ENCODE measurements around the gene KCNQ1.

The KCNQ1 gene

DNA sequence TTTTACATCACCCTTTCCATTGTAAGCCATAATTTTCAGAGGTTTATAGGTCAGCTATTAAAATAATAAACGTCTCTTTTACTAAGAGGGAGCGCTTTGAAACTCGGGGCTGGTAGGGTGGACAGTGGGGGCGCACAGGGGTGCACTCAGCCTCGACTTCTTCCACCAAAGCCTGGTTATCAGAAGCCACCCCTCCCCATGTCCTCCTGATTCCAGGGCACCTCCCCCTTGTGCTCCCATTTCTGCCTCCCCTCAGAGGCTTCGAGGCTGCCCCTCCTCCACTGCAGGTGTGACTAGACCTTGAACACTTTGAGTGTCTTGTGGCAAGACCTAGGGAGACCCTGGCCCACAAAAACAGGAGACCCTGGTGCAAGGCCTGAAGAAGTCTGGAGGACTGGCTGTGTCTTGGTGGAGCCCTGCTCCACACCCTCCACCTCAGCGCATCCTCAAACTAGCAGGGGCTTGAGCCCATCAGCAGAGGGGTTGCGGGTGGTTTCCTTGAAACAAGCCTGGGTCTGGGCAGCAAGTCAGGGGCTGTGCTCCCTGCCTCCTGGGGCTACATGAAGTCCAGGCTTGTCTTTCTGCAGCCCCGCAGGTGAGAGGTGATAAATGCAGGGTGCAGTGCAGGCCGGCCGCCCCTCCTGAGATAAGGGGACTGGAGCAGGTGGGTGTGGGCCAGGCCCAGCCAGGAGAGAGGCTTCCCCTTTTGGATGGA lies 437.7 kb downstream of the KCNQ1 start:
- no peak for ATAC-seq

DNA sequence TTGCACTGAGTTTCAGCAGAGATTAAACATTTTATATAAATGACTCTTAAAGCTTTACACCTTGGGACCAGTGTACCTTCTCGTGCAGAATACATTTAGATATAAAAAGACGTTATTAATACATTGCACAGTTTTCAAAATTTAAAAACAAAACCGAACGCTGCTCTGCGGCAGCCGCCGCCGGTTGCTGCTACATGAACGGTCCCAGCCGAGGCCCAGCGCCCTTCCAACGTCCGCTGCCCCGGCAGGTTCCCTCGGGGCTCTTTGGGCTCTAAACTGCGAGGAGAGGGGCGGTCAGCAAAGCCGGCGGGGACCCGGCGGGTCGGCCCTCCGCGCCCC lies 438.8 kb downstream of the KCNQ1 start:
- no peak for ATAC-seq

DNA sequence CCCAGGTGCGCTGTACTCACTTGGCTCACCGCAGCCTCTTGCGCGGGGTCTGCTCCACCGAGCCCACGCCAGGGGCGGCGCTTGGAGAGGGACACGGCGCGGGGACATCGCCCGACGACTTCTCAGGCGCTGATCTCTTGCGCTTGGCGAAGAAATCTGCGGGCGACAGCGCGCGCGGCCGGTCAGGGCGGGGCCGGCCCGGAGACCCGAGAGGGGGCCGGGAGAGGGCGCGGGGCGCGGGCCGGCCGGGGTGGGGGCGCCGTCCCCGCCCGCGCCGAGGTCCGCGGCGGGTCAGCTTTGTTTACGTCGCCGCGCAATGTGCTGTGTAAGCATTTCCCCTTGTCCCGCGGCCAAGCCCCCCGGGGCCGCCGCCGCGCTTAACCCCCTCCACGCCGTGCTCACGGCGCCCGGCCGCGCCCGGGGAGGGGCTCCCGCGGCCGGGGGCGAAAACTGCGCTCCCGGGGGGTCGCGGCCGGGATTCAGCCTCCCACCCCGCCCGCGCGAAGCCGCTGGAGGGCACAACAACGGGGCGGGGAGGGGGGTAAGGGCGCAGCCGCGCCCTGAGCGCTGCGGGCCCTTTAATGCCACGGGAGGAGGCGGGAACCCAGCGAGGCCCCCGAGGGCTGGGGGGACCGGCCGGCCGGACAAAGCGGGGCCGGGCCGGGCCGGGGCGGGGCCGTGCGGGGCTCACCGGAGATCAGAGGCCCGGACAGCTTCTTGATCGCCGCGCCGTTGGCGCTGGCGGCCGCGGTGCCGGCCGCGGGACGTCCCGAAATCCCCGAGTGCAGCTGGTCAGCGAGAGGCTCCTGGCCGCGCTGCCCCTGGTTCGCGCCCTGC lies 439.4 kb downstream of the KCNQ1 start:
- ATAC-seq, result no peak

DNA sequence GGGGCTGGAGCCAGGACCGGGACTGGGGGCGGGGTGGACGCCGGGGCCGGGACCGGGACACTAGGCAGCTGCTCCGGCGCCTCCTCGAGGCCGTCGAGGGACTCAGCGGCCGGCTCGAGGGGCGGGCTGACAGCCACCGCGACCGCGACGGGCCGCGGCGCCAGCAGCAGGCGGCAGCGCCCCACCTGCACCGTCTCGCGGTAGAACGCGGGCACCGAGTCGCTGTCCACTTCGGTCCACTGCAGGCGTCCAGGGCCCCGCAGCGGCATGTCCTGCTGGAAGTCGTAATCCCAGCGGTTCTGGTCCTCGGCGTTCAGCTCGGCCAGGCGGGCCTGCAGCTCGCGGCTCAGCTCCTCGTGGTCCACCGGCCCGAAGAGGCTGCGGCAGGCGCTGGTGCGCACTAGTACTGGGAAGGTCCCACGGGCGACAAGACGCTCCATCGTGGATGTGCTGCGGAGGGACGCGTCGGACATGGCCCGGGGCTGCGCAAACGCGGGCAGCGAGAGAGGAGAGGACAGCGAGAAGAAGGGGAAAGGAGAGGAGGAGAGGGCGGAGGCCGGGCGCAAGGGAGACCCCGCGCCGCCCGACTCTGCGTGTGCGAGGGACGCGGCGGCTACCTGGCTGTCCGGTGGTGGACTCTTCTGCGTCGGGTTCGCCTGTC lies 440.3 kb downstream of the KCNQ1 start:
- peak in 1 of 2 donors; percentile 1 for ATAC-seq

DNA sequence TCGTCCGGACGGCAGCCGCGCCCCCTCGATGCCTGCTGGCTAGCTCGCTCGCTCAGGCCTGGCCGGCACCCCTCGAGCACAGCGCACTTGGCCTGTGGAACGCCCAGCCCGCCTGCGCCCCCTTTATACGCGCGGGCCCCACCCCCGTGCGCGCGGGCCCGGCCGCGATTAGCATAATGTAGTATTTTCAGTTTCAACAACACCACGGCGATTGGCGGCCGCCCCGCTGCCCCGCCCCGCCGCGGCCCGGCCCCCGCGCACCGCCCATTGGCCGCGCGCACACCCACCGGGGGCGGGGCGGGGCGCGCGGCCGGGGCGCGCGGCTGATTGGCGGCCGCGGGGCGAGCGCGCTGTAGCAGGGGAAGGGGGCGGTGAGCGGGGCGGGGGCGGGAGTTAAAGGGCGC lies 440.9 kb downstream of the KCNQ1 start, which contains the start of gene CDKN1C:
CDKN1C (minus strand) TSS at position 98 of the 404 bp plus-strand sequence. CDS start 319 bp downstream, outside the sequence.
- ATAC-seq, result peak; percentile 88

DNA sequence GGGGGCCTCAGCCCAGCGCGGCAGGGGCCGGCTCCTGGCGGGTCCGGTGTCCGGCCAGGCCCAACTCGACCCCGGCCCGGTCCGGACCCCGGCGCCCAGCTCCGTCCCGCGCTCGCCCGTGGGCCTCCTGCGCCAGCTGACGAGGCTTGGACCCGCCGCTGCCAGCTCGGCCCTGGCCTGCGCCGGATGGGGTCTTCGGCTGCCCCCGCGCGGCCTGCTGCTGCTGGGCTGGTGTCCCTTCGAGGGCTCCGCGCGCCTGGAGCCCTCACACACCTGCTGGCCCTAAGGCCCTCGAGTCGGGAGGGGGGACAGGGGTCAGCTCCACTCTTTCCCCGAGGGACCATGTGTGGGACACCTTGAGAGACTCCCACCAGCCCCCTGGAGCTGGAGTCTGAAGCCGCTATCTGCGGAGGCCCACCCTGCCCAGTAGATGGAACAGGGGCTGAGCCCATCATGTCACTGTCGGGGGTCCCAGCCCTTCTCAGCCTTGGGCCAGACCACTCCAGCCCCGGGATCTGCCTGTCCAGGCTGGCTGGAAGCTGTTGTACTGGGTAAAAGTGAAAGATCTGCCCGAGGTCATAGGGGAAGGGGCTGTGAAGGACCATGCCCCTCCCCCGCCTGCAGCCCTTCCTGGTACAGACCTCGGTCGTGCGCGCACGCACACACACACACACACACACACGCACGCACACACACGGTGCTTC lies 441.5 kb downstream of the KCNQ1 start:
- ATAC-seq, result no peak

DNA sequence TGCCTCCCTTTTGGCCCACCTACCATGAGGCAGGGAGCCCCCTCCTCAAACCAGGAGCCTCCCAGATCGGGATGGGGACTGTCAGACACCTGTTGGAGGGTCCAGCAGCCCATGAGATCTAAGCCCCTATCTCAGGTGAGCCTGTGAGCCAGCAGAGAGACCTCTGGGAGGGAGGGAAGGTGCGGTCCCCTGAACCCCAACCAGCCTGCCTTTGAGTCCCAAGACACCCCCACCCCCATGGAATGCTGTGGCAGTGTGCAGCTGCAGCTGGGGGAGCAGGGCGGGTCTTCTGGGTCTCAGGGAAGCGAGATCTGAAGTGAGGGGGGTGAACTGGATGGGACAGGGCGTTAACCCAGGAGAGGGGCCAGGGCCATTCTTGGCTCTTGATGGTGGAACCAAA lies 442.1 kb downstream of the KCNQ1 start:
- ATAC-seq, result no peak

DNA sequence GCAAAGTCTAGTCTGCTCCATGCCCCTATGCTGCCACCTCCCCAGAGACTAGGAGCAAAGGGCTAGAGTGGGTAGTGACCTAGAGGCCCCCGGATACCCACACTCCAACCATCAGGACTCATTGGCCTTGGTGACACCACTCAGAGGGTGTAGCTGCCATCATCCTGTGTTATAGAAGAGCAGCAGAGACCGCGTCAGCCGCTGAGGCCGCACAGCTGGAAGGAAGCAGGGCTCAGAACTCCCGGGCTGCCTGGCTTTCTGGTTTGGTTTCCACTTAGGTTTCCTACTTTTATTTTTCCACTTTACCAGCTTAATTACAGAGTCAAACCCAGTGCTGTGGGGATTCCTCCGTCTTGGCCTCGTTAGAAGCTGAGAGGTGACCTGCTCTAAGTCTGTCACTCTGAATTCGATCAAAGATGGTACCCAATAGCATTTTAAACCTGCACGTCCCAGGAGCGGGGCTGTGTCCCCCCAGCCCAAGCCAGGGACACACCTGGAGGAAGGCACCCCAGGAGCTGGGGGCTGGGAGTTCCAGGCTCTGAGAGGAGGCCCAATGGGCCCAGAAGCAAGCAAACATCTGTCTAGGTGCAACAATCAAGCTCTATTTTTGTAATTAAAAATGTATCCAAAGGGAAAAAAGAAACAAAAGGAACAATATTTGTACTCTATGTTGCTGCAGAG lies 442.8 kb downstream of the KCNQ1 start:
- ATAC-seq, result no peak

DNA sequence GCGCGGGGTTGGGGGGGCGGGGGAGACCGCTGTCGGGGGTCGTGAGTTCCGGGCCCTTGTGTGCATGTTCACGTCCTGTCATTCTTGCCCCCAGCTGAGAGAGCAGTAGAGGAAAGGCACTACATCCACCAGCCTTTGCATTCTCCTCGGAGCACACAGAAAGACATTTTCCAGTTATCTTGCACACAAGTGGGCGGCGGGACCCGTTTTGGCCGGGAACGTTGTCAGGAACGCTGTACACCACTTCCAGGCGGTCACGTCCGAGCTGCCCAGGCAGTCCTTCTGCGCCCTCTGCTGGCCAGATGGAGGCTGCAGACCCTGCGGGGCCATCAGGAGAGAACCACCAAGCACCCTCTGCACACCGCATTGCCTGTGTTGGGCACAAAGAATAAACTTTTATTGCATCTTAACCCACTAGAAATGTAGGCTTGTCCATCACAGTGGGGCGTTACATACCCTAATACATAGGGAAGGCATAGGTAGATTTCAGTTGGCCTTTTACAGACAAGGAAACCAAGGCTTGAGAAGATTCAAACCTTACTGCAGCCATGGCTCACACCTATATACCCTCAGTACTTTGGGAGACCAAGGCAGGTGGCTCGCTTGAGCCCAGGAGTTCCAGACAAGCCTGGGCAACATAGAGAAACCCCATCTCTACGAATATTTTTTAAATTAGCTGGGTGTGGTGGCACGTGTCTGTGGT lies 443.6 kb downstream of the KCNQ1 start:
- peak; percentile 39 to 46 for ATAC-seq

DNA sequence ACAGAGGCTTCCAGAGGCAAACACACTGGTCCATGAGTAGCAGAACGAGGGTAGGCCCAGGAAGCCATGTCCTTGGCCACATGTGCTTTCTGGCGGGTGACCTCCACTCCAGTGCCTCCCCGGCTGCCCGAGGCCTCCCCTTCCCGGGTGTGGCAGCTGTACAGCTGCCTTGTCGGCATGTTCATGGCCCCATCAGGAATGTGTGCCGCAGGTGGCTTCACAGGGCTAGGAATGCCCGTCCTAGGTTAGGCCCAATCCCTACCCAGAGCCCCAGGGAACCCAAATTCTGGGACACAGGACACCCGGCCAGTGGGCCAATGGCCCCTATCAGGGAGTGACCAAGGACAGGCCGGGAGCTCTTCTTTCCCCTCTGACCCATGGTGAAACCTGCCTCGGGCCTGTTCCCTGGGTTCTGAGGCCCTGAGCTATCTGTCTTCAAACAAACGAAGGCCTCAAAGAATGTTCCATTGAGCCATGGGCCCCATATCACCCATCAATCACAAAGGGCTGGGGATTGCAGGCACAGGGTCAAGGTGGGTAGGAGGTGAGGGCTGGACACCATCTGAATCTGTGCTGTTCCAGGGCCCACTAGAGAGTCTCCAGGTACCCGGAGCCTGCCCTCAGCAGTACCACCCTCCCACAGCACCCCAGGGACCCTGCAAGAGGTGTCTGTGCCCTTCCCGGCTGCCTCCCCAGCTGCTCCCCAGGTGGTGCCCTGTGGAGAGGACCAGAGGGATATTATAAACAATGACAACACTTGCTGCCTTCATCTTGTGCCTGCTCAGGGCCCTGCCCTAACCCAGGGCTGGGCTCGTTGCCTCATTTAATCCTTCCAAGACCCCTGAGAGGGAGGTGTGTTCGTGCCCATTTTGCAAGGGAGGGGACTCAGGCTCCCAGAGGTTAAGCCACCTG lies 444.8 kb downstream of the KCNQ1 start:
- ATAC-seq, result no peak

DNA sequence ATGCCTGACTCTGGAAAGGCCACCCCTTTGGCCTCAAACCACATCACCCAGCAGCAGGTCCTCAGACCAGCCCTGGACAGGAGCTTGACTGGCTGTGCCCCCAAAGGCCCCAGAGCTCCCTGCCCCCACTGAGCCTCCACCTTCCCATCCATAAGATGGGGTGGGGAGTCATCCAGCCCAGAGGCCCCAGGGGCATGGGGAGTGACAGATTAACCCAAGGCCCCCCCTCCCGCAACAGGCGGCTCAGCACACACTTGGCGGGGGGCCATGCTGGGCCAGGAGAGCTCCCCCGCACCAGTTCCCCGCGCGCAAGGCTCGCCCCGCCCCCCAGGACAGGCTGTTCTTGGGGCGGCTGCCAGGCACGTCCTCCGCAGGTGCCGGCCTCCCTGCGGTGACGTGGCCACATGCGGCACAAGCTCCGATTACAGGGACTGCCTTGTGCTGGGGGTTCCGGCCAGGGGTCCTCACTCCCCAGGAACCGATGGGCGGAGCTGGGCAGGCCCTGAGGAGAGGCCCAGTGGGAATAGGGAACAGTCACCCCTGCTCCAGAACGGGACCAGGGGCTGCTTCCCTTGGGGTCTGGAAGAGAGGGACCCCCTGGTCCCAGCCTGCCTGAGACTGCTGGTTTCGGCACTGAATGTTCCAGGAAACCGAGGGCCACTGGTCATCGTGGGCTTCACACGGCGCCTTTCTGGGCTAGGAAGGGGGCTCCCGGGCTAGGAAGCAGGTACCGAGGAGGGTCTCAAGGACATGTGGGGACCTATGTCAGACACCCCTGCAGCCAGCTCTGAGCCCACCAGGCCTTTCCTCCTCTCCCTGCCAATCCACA lies 445.9 kb downstream of the KCNQ1 start:
- ATAC-seq, result no peak

DNA sequence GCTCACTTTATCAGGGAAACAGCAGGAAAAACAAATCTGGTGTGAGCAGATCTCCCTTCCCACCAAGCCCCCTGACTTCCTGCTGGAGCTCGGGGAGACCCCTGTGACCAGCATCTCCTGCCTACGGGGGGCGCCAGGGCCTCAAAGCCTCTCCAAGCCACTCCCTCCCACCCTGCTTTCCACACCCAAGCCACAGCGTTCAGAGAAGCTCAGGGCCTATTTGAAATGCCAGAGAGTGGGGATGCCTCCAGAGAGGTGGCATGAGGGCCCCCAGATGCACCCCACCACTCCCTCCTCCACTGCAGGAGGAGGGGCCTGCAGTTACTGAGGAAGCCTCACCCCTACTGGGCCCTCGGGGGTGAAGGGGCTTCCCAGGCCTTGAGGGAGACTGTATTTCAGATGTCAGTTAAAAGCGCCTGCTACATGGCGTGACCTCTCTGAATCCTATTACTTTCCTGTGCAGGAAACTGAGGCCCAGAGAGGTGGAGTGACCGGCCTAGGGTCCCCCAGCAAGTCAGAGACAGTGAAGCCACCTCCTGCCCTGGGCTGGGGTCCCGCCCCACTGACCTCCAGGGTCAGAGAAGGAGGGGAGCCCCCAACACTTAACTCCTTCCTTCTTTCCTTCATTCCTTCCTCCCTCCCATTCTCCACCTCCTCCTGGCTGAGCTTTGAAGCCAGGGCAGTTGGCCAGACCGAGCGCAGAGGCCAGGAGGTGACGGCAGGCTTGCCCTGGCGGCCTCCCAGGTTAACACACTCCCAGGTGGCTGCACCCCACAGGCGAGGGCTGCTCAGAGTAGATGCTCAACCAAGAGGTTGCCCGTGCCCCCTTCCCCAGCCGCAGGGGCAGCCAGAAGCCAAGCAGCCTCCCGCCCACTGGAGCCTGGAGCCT lies 446.8 kb downstream of the KCNQ1 start:
- ATAC-seq, result no peak

DNA sequence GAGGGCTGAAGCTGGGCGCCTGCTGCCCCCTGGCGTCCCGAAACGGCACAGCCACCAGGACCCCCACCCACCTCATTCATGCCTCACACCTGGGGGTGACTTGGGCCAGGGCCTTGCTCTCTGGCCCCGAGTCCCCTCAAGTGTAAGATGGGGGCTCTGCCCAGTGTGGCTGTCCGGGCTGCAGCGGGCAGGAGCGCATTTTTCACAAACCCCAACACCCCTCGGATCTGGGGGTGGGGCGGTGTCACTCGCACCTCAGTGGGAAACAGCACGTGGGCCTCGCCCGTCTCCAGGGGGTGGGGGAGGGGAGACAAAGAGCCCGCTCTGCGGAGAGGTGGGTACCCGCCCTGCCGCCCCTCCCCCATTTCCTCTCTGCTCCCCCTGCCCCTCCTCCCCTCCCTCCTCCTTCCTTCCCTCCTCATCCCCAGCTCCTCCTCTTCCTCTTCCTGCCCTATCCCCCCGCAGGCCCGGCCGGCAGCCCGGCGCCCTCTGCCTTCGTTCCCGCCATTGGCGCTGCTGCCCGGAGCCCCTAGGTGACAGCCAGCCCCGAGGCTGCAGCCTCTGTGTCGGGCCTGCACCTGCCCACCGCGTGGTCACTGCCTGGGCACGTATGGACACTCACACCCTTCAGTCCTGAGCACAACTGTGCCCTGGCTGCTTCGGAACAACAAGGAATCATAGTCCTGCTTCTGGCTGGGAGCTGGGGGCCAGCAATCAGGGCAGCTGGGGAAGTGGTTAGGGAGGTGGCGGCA lies 447.6 kb downstream of the KCNQ1 start:
- peak; percentile 55 to 59 for ATAC-seq

DNA sequence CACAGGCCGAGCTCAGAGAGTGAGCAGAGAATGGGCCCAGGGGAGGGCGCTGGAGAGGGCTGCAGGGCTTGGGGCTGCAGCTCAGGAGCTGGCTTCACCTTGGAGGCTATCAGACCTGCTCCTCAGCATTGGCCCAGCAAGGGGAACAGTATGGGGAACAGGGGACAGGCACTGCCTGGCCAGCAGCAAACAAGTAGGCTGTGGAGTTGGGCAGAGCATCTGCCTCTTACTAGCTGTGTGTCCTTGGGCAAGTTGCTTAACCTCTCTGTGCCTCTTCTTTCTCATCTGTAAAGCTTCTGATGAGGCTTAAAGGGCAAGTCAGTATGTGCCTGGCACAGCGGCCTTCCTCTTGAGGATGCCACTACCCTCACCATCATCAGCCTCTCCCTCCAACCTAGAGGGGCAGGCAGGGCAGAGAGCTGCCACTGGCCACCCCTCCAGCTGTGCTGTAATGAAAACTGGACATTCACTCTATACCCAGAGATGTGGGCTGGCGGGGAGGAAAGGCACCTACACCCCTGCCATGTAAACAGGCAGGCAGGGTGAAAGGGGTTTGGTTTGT lies 448.2 kb downstream of the KCNQ1 start:
- ATAC-seq, result peak; percentile 47 to 50

DNA sequence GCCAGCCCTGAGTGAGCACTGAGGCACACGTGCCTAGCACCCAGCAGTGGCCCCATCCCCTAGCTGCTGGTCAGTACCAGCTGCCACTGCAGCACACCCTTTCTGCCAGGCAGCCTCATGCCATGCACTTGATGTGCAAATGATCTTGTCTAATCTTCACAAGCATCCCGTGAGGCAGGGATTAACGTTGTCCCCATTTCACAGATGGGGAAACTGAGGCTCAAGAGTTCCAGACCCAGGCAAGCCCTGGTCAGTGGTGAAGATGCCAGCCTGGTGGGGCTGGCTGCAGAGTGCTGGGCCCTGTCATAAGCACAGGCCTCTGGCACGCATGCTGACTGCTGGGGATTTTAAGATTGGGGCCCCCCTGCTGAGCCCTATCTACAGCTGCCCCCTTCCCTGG lies 449.1 kb downstream of the KCNQ1 start:
- ATAC-seq, result no peak

DNA sequence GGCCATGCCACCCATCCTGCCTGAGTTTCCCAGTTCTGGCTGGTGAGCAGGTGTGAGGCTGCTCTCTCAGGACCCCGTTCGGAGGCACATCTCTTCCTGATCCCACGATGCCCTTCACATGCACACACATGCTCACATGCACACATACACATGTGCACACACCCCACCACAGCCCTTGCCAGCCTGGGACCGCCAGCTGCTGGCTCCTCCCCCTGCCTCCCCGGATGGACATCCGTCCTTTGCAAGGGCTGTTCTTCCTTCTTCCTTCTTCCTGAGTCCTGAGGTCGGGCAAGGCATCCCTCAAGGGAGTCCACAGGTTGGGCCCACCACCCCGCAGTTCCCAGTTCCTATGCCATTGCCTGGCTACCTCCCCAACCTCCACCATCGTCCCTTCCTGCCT lies 451.2 kb downstream of the KCNQ1 start:
- no peak for ATAC-seq

DNA sequence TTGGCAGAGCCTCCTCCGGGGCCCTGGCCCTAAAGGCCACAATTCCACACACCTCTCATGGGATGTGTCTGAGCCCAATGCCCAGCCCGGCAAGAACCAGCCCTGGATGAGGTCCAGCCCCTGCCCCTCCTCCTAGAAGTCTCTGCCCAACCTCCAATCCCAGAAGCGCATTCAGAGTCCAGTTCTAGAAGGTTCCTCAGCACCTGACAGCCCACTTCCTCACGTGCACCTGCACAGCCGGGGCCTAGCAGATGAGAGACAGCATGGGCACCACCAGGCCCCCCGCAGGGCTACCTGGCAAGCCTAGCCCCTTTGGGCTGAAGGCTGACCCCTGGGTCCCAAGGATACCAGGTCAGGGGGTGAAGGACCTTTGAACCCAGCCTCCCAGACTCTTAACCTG lies 452.2 kb downstream of the KCNQ1 start:
- ATAC-seq, result no peak

Measured in activated CD4-positive, CD25-positive, alpha-beta regulatory T cell treated with anti-CD3 and anti-CD28 coated beads, Interleukin-2, amount 50 U/mL, for 24 hours (primary cell).